Mesothelial cell of epicardium (in vitro differentiated cells): ENCODE measurements around the gene ZNF85. TPM values are rescaled to one million over a fixed set of nuclear protein-coding genes. Genes with fewer than 3 reads are reported as not detected.

Experiments used
- DNase-seq, 2 experiments: peaks; one replicate each; pipeline ENCODE4 v3.0.0; 2021; ENCODE audit warnings: low spot score in 2 of 2; ENCODE audit not compliant: unreplicated experiment in 2 of 2
- H3K27ac Mint-ChIP-seq: 2 replicates; pipeline ENCODE4 v1.8.0; 2021; ENCODE audit warnings: mixed read lengths
- H3K27me3 Mint-ChIP-seq: 2 replicates; pipeline ENCODE4 v1.8.0; 2021; ENCODE audit warnings: low read depth, mixed read lengths
- H3K36me3 Mint-ChIP-seq: 2 replicates; pipeline ENCODE4 v1.8.0; 2021; ENCODE audit warnings: mixed read lengths
- H3K4me1 Mint-ChIP-seq: 2 replicates; pipeline ENCODE4 v1.8.0; 2021; ENCODE audit warnings: mixed read lengths
- H3K4me3 Mint-ChIP-seq: 2 replicates; pipeline ENCODE4 v1.8.0; 2021; ENCODE audit warnings: mild to moderate bottlenecking, moderate library complexity, mixed read lengths
- H3K9me3 Mint-ChIP-seq: 2 replicates; pipeline ENCODE4 v1.8.0; 2021; ENCODE audit warnings: mixed read lengths
- total RNA-seq: library from RNA; stranded (reverse); gene quantifications from 3 replicates; pipeline ENCODE4 v1.2.1, GENCODE V29; 2021
- TF ChIP-seq, protein P1 (sequence below): fragments of 200-600 bp; sonication (generic); IDR thresholded peaks from one replicate; pipeline ENCODE4 v1.5.0; 2021; ENCODE audit warnings: antibody characterized with exemption; ENCODE audit not compliant: unreplicated experiment

The ZNF85 gene
- total RNA-seq, 1 donor from 2014 or later: 18.2 TPM

DNA sequence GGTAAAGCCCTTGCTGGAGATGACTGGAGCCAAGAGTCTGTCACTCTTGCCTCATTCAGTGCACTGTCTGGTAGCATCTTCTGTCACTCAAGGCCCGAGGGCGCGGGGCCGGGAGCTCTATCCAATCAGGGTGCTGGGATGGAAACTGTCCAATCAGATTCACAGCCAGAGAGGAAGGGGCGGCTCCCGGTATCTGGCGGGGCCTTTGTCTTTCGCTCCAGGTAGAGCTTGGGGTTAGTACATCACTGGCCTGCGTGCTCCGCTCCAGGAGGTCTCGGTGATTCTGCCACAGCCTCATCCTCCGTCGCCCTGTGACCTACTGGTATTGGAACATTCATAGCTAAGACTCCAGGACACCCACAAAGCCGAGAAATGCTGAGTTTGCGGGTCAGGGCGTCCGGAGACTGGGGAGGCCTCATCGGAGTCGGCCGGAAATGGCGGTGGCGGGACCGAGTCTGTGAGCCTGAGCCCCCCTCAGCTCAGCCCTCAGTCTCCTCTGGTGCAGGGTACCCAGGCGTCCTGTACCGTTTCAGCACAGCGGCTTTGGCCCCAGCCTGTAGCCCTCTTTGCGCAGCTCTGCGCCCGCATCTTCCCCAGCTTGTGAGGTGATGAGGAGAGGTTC lies 76.8 kb downstream of the ZNF85 start:
- peaks cover 2% of the 10 kb centered on the region for H3K36me3 Mint-ChIP-seq
- H3K27me3 Mint-ChIP-seq: no peaks in the 10 kb centered on the region
- H3K4me3 Mint-ChIP-seq: peak overlapping the region; percentile 93
- TF ChIP-seq, protein P1, sequence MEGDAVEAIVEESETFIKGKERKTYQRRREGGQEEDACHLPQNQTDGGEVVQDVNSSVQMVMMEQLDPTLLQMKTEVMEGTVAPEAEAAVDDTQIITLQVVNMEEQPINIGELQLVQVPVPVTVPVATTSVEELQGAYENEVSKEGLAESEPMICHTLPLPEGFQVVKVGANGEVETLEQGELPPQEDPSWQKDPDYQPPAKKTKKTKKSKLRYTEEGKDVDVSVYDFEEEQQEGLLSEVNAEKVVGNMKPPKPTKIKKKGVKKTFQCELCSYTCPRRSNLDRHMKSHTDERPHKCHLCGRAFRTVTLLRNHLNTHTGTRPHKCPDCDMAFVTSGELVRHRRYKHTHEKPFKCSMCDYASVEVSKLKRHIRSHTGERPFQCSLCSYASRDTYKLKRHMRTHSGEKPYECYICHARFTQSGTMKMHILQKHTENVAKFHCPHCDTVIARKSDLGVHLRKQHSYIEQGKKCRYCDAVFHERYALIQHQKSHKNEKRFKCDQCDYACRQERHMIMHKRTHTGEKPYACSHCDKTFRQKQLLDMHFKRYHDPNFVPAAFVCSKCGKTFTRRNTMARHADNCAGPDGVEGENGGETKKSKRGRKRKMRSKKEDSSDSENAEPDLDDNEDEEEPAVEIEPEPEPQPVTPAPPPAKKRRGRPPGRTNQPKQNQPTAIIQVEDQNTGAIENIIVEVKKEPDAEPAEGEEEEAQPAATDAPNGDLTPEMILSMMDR: no peak
- peak; percentile 80 to 89 for DNase-seq
- H3K9me3 Mint-ChIP-seq: no peaks in the 10 kb centered on the region
- peaks cover 13% of the 10 kb centered on the region for H3K4me1 Mint-ChIP-seq
- H3K27ac Mint-ChIP-seq: peak overlapping the region; percentile 95

Other genes starting within 250 kb of the ZNF85 start
- gene ZNF66, start 146.9 kb upstream of the ZNF85 start, total RNA-seq: 15.6 to 16.7 TPM (median 16.2 TPM) in 3 replicates
- 18.8 to 23.1 TPM (median 22.6 TPM) in 3 replicates for gene ZNF430, start 97.4 kb downstream of the ZNF85 start, total RNA-seq
- 32.4 to 33.5 TPM (median 33.1 TPM) in 3 replicates for gene ZNF714, start 159.0 kb downstream of the ZNF85 start, total RNA-seq
- 39.4 to 41.5 TPM (median 39.9 TPM) in 3 replicates for gene ZNF431, start 218.8 kb downstream of the ZNF85 start, total RNA-seq